Panc1 (cell line): ENCODE data around the gene LRRC36. TPM values are rescaled to one million over a fixed set of nuclear protein-coding genes. Genes with fewer than 3 reads are reported as not detected.

Experiments
- ATAC-seq: fragments of 200-7000 bp; cut with Tn5 transposase; 2 replicates; pipeline ENCODE4 v1.9.1; 2020; ENCODE audit warnings: mild to moderate bottlenecking, moderate library complexity
- BruUV-seq: library from RNA; stranded (reverse); fragments of 400-500 nt; replicated peaks from 2 replicates; lab custom pipeline; 2021; lab: Mats Ljungman, UMichigan
- CTCF ChIA-PET: fragments of 300-600 bp; sonication (Branson Sonifier 250); formaldehyde crosslinking; loops from one replicate; lab custom pipeline; 2022; ENCODE audit warnings: antibody characterized with exemption; lab: Charles Lee
- POLR2A ChIA-PET: fragments of 300-600 bp; sonication (Branson Sonifier 250); formaldehyde crosslinking; loops from one replicate; lab custom pipeline; 2022; ENCODE audit warnings: antibody characterized with exemption; lab: Charles Lee
- DNase-seq: peaks from one replicate; pipeline ENCODE4 v3.0.0-alpha.2; 2010; ENCODE audit warnings: low read depth, low spot score
- H3K27ac ChIP-seq: 2 replicates; pipeline ENCODE4 v1.5.1; 2011; ENCODE audit warnings: mild to moderate bottlenecking, low read length, inconsistent platforms
- H3K27me3 ChIP-seq: fragments of 200-500 bp; sonication (Bioruptor generic); 2 replicates; pipeline ENCODE4 v1.6.0; 2014; ENCODE audit warnings: low read length, inconsistent platforms; ENCODE audit not compliant: control insufficient read depth, insufficient read depth
- H3K36me3 ChIP-seq: fragments of 200-500 bp; sonication (Bioruptor generic); 2 replicates; pipeline ENCODE4 v1.5.1; 2014; ENCODE audit warnings: inconsistent platforms, mild to moderate bottlenecking, low read length, moderate library complexity; ENCODE audit not compliant: control insufficient read depth, insufficient read depth
- H3K4me1 ChIP-seq: 2 replicates; pipeline ENCODE4 v1.5.1; 2011; ENCODE audit warnings: inconsistent platforms, mild to moderate bottlenecking, low read length, moderate library complexity; ENCODE audit not compliant: control insufficient read depth, insufficient read depth
- H3K4me3 ChIP-seq, 2 experiments: 2 replicates each; pipeline ENCODE4 v1.5.1; 2011 to 2012; ENCODE audit warnings: low read depth in 2 of 2, low read length in 2 of 2, mild to moderate bottlenecking in 2 of 2, inconsistent platforms in 1 of 2, moderate library complexity in 1 of 2
- H3K9me3 ChIP-seq: fragments of 200-500 bp; sonication (Bioruptor generic); 2 replicates; pipeline ENCODE4 v1.5.1; 2014; ENCODE audit warnings: low read depth, mild to moderate bottlenecking, inconsistent platforms, low read length, moderate library complexity; ENCODE audit not compliant: control insufficient read depth, insufficient read depth
- POLR2AphosphoS5 ChIP-seq: IDR thresholded peaks from 2 replicates; pipeline ENCODE4 v1.6.1; 2012; ENCODE audit warnings: mild to moderate bottlenecking, low read depth, low read length, moderate library complexity
- SIN3A ChIP-seq: IDR thresholded peaks from 2 replicates; pipeline ENCODE4 v1.6.1; 2012; ENCODE audit warnings: low read depth, mild to moderate bottlenecking, low read length, moderate library complexity, borderline replicate concordance; ENCODE audit not compliant: insufficient read depth
- TCF7L2 ChIP-seq: IDR thresholded peaks from 2 replicates; pipeline ENCODE4 v1.6.1; 2011; ENCODE audit warnings: mild to moderate bottlenecking, low read depth, low read length, inconsistent platforms
- in situ Hi-C: cut with HindIII; loops from 2 replicates; pipeline ENCODE4 v1.10.0; 2016; ENCODE audit warnings: low sequenced_read_pairs, low pct_unique_long_range_greater_than_20kb
- intact Hi-C: fragments of 100-400 bp; cut with micrococcal nuclease; formaldehyde crosslinking; loops from one replicate; pipeline ENCODE4 v1.10.0; 2022; ENCODE audit not compliant: unreplicated experiment
- total RNA-seq: library from RNA; stranded (reverse); gene quantifications from one replicate; pipeline ENCODE4 v1.2.1, GENCODE V29; 2021; ENCODE audit not compliant: unreplicated experiment
- TF ChIP-seq, protein P1 (sequence below): fragments of 450-650 bp; IDR thresholded peaks from 2 replicates; pipeline ENCODE4 v1.5.1; 2017; ENCODE audit warnings: mild to moderate bottlenecking
- TF ChIP-seq, protein P2 (sequence below), 2 experiments: IDR thresholded peaks; 2 replicates each; pipeline ENCODE4 v1.6.1; 2011 to 2012; ENCODE audit warnings: low read depth in 2 of 2, control low read depth in 1 of 2, low read length in 1 of 2, mild to moderate bottlenecking in 1 of 2, moderate library complexity in 1 of 2; ENCODE audit not compliant: insufficient read depth in 1 of 2

The LRRC36 gene
- total RNA-seq, 1 experiment from 2014 or later = 0.54 TPM

DNA sequence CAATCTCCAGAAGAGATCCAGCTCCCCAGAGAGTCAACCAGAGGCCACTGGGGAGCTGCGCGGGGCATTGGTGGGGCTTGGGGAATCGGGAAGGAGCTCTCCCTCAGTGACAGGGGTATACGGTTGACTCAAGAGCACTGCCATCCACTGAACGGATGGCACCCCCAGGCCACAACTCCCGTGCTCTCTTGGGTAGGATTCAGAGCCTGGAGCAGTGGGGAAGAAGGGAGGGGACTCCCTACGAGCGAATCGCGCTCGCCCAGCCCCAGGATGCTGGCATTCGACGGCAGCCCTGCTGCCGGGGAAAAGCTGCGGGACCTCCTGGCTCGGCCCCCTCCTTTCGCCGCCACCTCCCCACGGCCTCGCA is 67.2 kb downstream of the LRRC36 start:
- Histone ChIP-seq H3K27ac (no peak overlapping the region), H3K4me3 (peak overlapping the region; percentile 22 to 50), H3K27me3 (no peaks in the 10 kb centered on the region), H3K36me3 (no peaks in the 10 kb centered on the region), H3K9me3 (no peaks in the 10 kb centered on the region), H3K4me1 (no peaks in the 10 kb centered on the region; the same call in 1 of the 2 replicates)
- no peak for DNase-seq
- ChIA-PET CTCF (no interaction called here), POLR2A (no interaction called here)
- TF ChIP-seq, protein P1, sequence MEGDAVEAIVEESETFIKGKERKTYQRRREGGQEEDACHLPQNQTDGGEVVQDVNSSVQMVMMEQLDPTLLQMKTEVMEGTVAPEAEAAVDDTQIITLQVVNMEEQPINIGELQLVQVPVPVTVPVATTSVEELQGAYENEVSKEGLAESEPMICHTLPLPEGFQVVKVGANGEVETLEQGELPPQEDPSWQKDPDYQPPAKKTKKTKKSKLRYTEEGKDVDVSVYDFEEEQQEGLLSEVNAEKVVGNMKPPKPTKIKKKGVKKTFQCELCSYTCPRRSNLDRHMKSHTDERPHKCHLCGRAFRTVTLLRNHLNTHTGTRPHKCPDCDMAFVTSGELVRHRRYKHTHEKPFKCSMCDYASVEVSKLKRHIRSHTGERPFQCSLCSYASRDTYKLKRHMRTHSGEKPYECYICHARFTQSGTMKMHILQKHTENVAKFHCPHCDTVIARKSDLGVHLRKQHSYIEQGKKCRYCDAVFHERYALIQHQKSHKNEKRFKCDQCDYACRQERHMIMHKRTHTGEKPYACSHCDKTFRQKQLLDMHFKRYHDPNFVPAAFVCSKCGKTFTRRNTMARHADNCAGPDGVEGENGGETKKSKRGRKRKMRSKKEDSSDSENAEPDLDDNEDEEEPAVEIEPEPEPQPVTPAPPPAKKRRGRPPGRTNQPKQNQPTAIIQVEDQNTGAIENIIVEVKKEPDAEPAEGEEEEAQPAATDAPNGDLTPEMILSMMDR = no peak
- TF ChIP-seq, protein P2, sequence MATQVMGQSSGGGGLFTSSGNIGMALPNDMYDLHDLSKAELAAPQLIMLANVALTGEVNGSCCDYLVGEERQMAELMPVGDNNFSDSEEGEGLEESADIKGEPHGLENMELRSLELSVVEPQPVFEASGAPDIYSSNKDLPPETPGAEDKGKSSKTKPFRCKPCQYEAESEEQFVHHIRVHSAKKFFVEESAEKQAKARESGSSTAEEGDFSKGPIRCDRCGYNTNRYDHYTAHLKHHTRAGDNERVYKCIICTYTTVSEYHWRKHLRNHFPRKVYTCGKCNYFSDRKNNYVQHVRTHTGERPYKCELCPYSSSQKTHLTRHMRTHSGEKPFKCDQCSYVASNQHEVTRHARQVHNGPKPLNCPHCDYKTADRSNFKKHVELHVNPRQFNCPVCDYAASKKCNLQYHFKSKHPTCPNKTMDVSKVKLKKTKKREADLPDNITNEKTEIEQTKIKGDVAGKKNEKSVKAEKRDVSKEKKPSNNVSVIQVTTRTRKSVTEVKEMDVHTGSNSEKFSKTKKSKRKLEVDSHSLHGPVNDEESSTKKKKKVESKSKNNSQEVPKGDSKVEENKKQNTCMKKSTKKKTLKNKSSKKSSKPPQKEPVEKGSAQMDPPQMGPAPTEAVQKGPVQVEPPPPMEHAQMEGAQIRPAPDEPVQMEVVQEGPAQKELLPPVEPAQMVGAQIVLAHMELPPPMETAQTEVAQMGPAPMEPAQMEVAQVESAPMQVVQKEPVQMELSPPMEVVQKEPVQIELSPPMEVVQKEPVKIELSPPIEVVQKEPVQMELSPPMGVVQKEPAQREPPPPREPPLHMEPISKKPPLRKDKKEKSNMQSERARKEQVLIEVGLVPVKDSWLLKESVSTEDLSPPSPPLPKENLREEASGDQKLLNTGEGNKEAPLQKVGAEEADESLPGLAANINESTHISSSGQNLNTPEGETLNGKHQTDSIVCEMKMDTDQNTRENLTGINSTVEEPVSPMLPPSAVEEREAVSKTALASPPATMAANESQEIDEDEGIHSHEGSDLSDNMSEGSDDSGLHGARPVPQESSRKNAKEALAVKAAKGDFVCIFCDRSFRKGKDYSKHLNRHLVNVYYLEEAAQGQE (IDR thresholded peaks at IDR 0.05; ENCODE audit: insufficient read depth in 1 of 2, low read depth in 2 of 2, low read length in 1 of 2) = no peak
- TF ChIP-seq TCF7L2 (no peak), SIN3A (no peak), POLR2AphosphoS5 (no peak)
- in situ Hi-C loops (no loop called here), intact Hi-C loops (no loop called here)
- BruUV-seq = no TSS peak
- ATAC-seq = peak; percentile 14

DNA sequence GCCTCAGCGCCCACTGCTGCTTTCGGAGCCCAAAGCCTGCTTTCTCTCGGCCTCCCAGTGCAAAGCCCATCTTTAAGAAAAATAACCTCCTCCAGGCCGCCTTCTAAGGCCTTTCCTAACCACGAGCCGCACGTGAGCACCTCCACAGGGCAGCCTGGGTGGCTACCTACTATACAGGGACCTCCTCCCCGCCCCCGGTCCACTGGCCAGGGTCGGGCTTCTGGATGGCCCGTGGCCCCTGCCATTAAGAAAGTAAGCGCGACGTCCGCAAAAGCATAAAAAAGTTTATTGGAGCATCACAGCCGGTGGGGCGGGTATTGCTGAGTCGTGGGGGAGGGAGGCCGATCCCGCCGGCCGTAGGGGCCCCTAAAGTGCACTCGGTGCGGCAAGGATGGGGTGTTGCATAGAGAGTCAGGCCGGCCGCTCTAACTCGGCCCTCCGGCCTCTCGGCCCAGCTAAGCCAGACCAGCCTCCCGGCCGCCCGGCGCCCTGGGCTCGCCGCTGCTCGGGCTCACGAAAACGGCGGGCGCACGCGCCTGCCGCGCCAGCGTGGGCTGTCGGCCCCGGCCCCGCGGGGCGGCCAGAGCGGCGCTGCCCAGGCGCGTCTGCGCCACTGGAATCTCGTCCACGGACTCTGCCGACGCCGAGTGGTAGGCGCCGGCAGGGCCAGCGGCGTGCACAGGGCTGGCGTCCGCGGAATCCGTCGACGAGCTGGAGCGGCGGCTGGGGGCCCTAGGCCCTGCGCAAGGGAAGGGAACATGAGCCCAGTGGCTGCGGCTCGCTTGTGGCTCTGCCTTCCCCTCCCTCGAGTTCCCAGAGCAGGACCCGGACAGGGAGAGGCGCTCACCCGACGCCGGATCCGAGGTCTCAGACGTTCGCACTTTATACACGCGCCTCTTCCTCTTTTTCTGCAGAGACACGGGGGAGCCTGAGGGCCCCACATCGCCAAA is 67.8 kb downstream of the LRRC36 start:
- CTCF ChIA-PET = no interaction called here
- DNase-seq (no peak), ATAC-seq (no peak)
- H3K4me3 ChIP-seq = no peak overlapping the region
- no peak for TF ChIP-seq SIN3A
- TF ChIP-seq, protein P1 = no peak
- no peak for TF ChIP-seq POLR2AphosphoS5
- TF ChIP-seq TCF7L2 = no peak
- TF ChIP-seq, protein P2 (IDR thresholded peaks at IDR 0.05; ENCODE audit: insufficient read depth in 1 of 2, low read depth in 2 of 2, low read length in 1 of 2) = no peak
- no peaks in the 10 kb centered on the region; the same call in 1 of the 2 replicates for H3K4me1 ChIP-seq
- no peaks in the 10 kb centered on the region for H3K9me3 ChIP-seq
- in situ Hi-C loops (no loop called here), intact Hi-C loops (no loop called here)
- no peaks in the 10 kb centered on the region for H3K36me3 ChIP-seq
- POLR2A ChIA-PET = no interaction called here
- H3K27me3 ChIP-seq = no peaks in the 10 kb centered on the region
- no TSS peak for BruUV-seq
- H3K27ac ChIP-seq = no peak overlapping the region
